ENCODE results near the gene AGFG1. TPM values are rescaled to one million over a fixed set of nuclear protein-coding genes. Genes with fewer than 3 reads are reported as not detected.

The AGFG1 gene
- total and polyA plus RNA-seq, 2 donors (not counting 1 experiment from before 2014, with no cell fraction given): 28.7 to 83.3 TPM

DNA sequence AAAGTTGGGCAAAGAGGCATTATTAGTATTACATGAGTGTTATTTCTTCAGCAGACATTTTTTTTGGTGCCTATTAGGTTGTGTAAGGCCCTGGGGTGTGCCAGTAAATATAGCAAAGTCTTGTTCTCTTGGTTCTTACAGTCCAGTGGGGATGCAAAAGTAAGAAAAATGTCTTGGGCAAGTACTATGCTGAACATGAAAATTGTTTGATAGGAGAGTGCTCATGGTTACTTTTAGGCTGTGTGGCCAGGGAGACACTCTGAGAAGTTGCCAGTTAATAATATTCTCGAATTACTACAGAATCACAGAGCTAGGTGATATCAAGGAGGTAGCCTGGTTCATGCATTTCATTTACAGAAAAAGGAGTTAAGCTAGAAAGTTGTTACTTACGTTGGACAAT, 1.9 kb downstream of the AGFG1 start:
- ATAC-seq (ENCODE audit: low read depth) (no peak), DNase-seq (no peak)
- H3K4me2 ChIP-seq (replicated peaks; ENCODE audit: low read depth, low read length, poor library complexity, severe bottlenecking): peak overlapping the region; percentile 78
- H3K27me3 Mint-ChIP-seq: no peaks in the 10 kb centered on the region
- no peak overlapping the region for H3K4me3 ChIP-seq (ENCODE audit: control extremely low read depth in 1 of 5, extremely low read depth in 1 of 5, insufficient read depth in 1 of 5, low read depth in 2 of 5, low read length in 4 of 5)
- ChIA-PET CTCF (interaction anchor here (0.9 to 1.6 kb wide), 5 partner anchors 11 to 417 kb away, joined by 3 to 6 read pairs (median 3); no protein-coding TSS in a partner anchor), POLR2A (no interaction called here)
- no peaks in the 10 kb centered on the region for H3K9me3 Mint-ChIP-seq (ENCODE audit: insufficient read depth)
- no CpG with 5 or more reads among the region's 2 CpGs for WGBS (ENCODE audit: insufficient coverage)
- intact Hi-C loops (cut with micrococcal nuclease): loop anchor here (2.0 to 5.0 kb wide), 3 partner anchors 43 to 293 kb away; partner anchors contain the start of gene MFF
- no peaks in the 10 kb centered on the region for H3K9me3 ChIP-seq (ENCODE audit: control extremely low read depth in 1 of 3, control insufficient read depth in 2 of 3, insufficient read depth in 1 of 3, low read length in 2 of 3)
- no peak overlapping the region for H2AFZ ChIP-seq (ENCODE audit: insufficient read depth, low read depth, low read length, poor library complexity, severe bottlenecking)
- no peaks in the 10 kb centered on the region for H3K27me3 ChIP-seq (replicated peaks in 1 of 4; ENCODE audit: control extremely low read depth in 1 of 4, control insufficient read depth in 3 of 4, insufficient read depth in 4 of 4, low read length in 3 of 4)
- H3K27ac Mint-ChIP-seq: peak overlapping the region; percentile 24
- no peaks in the 10 kb centered on the region for H3K36me3 ChIP-seq (replicated peaks in 1 of 2; ENCODE audit: control extremely low read depth in 1 of 2, control insufficient read depth in 1 of 2, extremely low read depth in 1 of 2, insufficient read depth in 2 of 2, low read length in 1 of 2)
- peak overlapping the region; percentile 66 for H3K4me3 Mint-ChIP-seq
- H3K9ac ChIP-seq (ENCODE audit: low read length): peak overlapping the region; percentile 21
- H3K79me2 ChIP-seq (ENCODE audit: control insufficient read depth, insufficient read depth, low read length): peaks cover 73% of the 10 kb centered on the region
- H3K27ac ChIP-seq (ENCODE audit: low read length in 2 of 2): peak overlapping the region in 1 of 2 donors; percentile 87
- H3K4me1 Mint-ChIP-seq: peaks cover 43% of the 10 kb centered on the region
- H4K20me1 ChIP-seq (ENCODE audit: control insufficient read depth, insufficient read depth, low read length, poor library complexity, severe bottlenecking): peaks cover 38% of the 10 kb centered on the region
- TF ChIP-seq, protein P1, sequence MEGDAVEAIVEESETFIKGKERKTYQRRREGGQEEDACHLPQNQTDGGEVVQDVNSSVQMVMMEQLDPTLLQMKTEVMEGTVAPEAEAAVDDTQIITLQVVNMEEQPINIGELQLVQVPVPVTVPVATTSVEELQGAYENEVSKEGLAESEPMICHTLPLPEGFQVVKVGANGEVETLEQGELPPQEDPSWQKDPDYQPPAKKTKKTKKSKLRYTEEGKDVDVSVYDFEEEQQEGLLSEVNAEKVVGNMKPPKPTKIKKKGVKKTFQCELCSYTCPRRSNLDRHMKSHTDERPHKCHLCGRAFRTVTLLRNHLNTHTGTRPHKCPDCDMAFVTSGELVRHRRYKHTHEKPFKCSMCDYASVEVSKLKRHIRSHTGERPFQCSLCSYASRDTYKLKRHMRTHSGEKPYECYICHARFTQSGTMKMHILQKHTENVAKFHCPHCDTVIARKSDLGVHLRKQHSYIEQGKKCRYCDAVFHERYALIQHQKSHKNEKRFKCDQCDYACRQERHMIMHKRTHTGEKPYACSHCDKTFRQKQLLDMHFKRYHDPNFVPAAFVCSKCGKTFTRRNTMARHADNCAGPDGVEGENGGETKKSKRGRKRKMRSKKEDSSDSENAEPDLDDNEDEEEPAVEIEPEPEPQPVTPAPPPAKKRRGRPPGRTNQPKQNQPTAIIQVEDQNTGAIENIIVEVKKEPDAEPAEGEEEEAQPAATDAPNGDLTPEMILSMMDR (IDR thresholded peaks at IDR 0.05): no peak
- no peak for TF ChIP-seq EZH2 (IDR thresholded peaks at IDR 0.05; ENCODE audit: borderline replicate concordance, insufficient read depth, low read depth, low read length, poor library complexity, severe bottlenecking)
- peaks cover 19 to 33% of the 10 kb centered on the region in 2 donors for H3K4me1 ChIP-seq (ENCODE audit: control insufficient read depth in 2 of 2, insufficient read depth in 2 of 2, low read length in 2 of 2)

DNA sequence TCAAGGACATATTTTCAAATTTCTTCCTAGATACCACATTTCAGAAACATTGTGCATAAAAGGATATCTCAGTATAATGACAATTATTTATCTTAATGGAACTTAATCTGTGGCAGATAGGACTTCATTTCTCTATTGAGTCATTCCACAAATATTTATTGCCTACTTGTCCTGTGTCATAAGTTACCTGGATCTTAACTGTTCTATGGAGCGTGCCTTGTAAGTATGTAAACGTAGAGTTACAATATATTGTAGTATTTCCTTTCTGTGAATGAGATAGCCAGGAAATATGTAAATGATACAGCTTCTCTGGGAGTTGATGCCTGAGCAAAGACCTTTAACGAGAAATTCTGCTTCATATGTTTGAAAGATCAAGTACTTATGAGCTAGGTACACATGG, 2.5 kb downstream of the AGFG1 start:
- DNase-seq (no peak), ATAC-seq (ENCODE audit: low read depth) (no peak)
- Histone ChIP-seq H3K79me2 (ENCODE audit: control insufficient read depth, insufficient read depth, low read length) (peaks cover 79% of the 10 kb centered on the region), H3K4me3 (ENCODE audit: control extremely low read depth in 1 of 5, extremely low read depth in 1 of 5, insufficient read depth in 1 of 5, low read depth in 2 of 5, low read length in 4 of 5) (no peak overlapping the region), H3K4me2 (replicated peaks; ENCODE audit: low read depth, low read length, poor library complexity, severe bottlenecking) (peak overlapping the region; percentile 78), H3K27me3 (replicated peaks in 1 of 4; ENCODE audit: control extremely low read depth in 1 of 4, control insufficient read depth in 3 of 4, insufficient read depth in 4 of 4, low read length in 3 of 4) (no peaks in the 10 kb centered on the region), H3K36me3 (replicated peaks in 1 of 2; ENCODE audit: control extremely low read depth in 1 of 2, control insufficient read depth in 1 of 2, extremely low read depth in 1 of 2, insufficient read depth in 2 of 2, low read length in 1 of 2) (no peaks in the 10 kb centered on the region), H4K20me1 (ENCODE audit: control insufficient read depth, insufficient read depth, low read length, poor library complexity, severe bottlenecking) (peaks cover 38% of the 10 kb centered on the region), H3K9ac (ENCODE audit: low read length) (no peak overlapping the region), H3K9me3 (ENCODE audit: control extremely low read depth in 1 of 3, control insufficient read depth in 2 of 3, insufficient read depth in 1 of 3, low read length in 2 of 3) (no peaks in the 10 kb centered on the region), H3K27ac (ENCODE audit: low read length in 2 of 2) (peak overlapping the region in 1 of 2 donors; percentile 42), H2AFZ (ENCODE audit: insufficient read depth, low read depth, low read length, poor library complexity, severe bottlenecking) (no peak overlapping the region), H3K4me1 (ENCODE audit: control insufficient read depth in 2 of 2, insufficient read depth in 2 of 2, low read length in 2 of 2) (peaks cover 19 to 33% of the 10 kb centered on the region in 2 donors)
- ChIA-PET CTCF (interaction anchor here (0.8 to 1.9 kb wide), 5 partner anchors 10 to 416 kb away, joined by 3 to 6 read pairs (median 5); no protein-coding TSS in a partner anchor), POLR2A (no interaction called here)
- no peak overlapping the region for H3K27ac Mint-ChIP-seq
- peak overlapping the region; percentile 52 for H3K4me3 Mint-ChIP-seq
- H3K4me1 Mint-ChIP-seq: peaks cover 46% of the 10 kb centered on the region
- H3K9me3 Mint-ChIP-seq (ENCODE audit: insufficient read depth): no peaks in the 10 kb centered on the region
- intact Hi-C loops (cut with micrococcal nuclease): loop anchor here (5.0 kb wide), 2 partner anchors 43 to 147 kb away; partner anchors contain the start of gene MFF
- no CpG with 5 or more reads among the region's 3 CpGs for WGBS (ENCODE audit: insufficient coverage)
- TF ChIP-seq EZH2 (IDR thresholded peaks at IDR 0.05; ENCODE audit: borderline replicate concordance, insufficient read depth, low read depth, low read length, poor library complexity, severe bottlenecking): no peak
- TF ChIP-seq, protein P1 (IDR thresholded peaks at IDR 0.05): no peak
- H3K27me3 Mint-ChIP-seq: no peaks in the 10 kb centered on the region

Measured in B cell (primary cell).